ENCODE data around the gene FAM133A.

Gene FAM133A

DNA sequence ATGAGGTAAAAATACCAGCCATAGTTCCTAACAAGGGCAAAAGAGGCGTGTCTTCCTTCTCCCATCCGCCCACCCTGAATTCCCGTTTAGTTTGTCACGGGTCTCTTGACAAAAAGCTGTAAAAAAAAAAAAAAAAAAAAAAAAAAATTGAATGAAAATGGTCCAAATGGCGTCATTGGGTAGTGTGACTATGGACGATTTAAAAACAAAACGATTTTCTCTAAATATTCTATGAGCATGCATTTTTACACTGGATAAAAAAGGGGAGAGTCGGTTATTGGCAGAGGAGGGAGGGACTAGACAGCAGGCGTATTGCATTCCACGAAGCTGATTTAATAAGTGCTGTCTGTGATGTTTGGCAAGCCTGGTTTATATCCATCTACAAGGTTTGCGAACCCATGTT is at the start of gene FAM133A:
Gene FAM133A (plus strand): TSS at position 338 of the 403 bp plus-strand sequence. CDS start 35,214 bp downstream, outside the sequence.
- DNase-seq (ENCODE audit: low read depth, low spot score): no peak

DNA sequence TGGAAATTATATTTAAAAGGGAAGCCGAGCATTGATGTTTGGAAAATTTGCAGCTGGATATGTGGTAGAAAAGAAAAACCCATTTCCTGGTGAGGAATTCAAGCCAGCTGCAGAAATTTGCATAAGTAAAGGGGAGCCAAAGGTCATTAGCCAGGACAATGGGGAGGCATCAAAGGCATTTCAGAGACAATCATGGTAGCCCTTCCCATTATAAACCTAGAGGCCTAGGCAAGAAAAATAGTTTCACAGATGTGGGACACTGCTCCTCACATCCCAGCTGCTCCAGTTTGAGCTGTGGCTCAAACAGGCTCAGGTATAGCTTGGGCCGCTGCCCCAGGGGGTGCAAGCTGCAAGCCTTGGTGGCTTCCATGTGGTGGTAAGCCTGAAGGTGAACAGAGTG is 36.4 kb upstream of the FAM133A start:
- no peak for DNase-seq (ENCODE audit: low read depth, low spot score)

DNA sequence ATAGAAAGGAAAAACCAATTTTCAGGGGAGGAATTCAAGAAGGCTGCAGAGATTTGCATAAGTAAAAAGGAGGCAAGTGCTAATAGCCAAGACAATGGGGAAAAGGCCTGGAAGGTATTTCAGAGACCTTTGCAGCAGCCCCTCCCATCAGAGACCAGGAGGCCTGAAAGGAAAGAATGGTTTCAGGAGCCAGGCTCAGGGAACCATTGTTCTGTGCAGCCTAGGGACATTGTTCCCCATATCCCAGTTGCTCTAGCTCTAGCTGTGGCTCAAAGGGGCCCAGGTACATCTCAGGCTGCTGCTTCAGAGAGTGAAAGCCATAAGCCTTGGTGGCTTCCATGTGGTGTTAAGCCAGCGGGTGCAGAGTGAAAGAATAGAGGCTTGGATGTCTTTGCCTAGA is 24.6 kb upstream of the FAM133A start:
- DNase-seq (ENCODE audit: low read depth, low spot score): no peak

DNA sequence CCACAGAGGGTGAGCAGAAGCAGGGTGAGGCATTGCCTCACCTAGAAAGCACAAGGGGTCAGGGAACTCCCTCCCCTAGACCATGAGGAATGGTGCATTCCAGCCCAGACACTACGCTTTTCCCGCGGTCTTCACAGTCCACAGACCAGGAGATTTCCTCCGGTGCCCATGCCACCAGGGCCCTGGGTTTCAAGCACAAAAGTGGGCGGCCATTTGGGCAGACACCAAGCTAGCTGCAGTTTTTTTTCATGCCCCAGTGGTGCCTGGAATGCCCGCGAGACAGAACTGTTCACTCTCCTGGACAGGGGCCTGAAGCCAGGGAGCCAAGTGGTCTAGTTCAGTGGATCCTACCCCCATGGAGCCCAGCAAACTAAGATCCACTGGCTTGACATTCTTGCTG is 13.4 kb upstream of the FAM133A start:
- no peak for DNase-seq (ENCODE audit: low read depth, low spot score)

DNA sequence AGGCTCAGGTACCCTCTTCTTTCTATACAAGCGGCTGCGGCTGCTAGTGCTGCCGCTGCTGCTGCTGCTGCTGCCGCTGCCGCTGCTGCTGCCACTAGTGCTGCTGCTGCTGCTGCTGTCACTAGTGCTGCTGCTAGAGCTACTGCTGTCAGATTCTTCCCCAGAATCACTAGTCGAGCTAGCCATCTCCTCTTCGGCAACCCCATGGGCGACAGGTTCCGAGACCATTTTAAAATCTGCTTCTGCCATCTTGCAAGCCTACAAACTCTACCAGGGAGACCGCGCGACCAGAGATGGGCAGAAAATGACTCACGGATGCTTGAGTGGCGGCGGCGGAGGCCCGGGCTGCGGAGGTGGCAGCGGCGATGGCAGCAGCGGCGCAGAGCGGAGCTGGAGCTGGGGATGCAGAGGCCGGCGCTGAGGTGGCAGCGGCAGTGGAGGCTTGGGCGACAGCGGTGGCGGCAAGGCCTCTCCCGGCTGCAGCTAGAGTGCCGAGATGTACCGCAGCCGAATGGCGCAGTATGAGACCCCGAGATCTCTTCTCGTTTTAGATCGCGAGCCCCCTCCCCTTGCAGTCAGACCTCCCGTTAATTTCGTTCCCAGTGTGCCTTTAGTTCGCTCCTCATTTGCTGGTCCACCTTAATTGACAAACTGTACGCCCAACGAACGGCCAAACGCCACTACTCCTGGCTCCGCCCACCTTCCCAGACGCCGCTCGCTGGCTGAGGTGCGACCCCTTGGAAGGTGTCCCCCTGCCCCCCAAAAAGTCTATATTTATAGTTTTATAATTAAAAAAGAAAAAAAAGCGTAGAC is 744 bp upstream of the FAM133A start, which contains the start of gene NAP1L3:
Gene NAP1L3 (minus strand): TSS at position 523 of the 813 bp plus-strand sequence. CDS start 274 bp downstream, at position 249.
- DNase-seq (ENCODE audit: low read depth, low spot score): no peak

DNA sequence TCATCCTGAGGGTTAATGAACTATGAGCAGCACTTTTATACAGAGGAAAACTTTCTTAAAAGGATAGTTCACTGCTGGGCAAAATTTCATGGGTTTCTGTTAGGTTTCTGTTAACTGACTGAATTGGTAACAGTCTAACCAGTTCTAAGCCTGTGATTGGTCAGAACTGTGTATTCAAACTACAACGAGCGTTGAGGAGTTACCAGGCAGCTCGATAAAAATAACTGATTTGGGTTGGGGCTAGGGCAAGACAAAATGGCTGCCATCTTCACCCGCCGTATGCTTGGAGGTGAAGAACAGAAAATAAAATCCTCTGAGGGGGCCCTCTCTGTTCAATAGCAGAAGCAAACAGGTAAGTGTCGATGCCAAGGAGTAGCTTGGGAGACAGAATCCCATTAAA is 22.0 kb downstream of the FAM133A start:
- DNase-seq (ENCODE audit: low read depth, low spot score): no peak

DNA sequence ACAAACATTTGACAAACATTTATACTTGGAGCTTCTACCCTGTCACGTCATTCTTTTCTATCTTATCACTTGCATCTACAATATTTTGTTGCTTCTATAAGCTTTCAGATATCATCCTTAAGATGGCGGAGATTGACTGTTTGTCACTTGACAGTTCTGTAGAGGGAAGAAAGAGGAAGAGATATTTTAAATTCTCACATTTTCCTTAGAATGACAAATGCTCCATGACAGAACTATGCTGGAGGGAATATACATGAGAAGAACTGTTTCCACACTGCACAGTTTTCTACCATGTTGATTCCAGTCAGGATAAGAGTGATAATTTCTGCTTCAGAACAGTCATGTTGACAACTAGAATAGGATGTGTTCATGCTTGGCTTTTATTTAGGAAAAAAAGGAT is 29.7 kb downstream of the FAM133A start:
- DNase-seq (ENCODE audit: low read depth, low spot score): no peak

DNA sequence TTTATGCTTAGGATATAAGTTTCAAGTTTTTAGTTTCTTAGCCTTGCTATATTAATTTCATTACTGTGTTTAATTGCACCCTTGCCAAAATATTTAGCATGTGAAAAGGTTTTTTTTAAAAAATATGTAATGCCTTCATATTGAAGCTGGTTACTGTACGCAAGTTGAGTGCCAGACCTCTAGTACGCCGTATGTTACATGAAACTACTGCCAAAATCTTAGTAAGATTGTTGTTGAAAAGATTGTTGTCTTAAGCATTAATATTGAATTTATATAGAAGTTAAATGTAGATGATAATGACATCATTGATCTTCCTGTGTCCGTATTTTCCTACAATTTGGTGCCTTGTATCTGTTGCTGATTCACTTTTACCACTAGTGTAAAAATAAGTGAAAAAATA is 37.1 kb downstream of the FAM133A start:
- no peak for DNase-seq (ENCODE audit: low read depth, low spot score)

DNA sequence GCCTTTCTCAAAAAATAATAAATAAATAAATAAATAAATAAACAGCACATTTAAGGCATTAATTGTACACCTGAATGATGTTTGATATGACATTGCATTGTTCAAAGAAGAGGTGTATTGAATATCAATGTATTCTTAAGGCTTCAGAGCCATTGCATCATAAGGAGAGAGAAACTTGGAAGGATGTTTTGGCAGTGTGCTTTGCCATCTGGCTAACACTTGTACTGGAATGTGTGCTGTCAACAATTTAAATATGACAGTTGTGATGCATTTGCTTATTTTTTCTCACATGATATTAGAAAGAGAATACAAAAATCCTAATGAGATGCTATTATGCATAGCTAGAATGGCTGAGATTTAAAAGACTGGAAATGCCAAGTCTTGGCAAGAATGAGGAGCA is 67.8 kb downstream of the FAM133A start:
- DNase-seq (ENCODE audit: low read depth, low spot score): no peak

DNA sequence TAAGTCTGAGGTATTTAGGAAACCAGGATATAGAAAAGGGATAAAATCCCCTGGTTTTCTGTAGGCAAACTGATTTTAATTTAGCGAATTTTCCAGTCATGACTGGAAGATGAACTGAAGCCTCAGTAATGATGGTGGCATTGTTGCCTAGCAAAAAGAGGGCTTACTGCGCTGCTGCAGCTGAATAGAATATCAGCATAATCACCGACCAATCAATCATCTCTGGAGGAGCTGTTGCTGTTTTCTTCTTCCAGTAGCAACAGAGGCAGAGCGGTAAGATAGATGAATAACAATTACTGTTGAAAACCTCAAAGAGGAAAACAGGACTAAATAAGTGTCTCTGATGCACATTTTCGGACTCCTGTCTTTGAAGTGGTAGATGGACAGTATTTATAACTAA is 86.2 kb downstream of the FAM133A start:
- DNase-seq (ENCODE audit: low read depth, low spot score): no peak
